Middle frontal gyrus (tissue), 1 donor: ENCODE data around the gene USP17L27.
"Not testable (repeated sequence)": the region's sequence is repeated elsewhere in the genome, so short reads cannot be mapped to it uniquely, and the experiment has no call there.

Source experiments
- DNase-seq: peaks from one replicate; pipeline ENCODE4 v3.0.0-alpha.2; 2015; ENCODE audit warnings: low spot score; ENCODE audit errors: extremely low spot score

Gene USP17L27

GRCh38 chr4:9343848-9344247 lies at the start of gene USP17L27:
Gene USP17L27, plus strand, starts transcription at chr4:9344148. Its CDS starts 0 bp downstream, at chr4:9344148.
- not testable (repeated sequence) for DNase-seq

GRCh38 chr4:9324191-9324590 lies 19.8 kb upstream of the USP17L27 start:
- DNase-seq = not testable (repeated sequence)

- DNase-seq = not testable (repeated sequence)
Observed at GRCh38 chr4:9324865-9325264, 19.1 kb upstream of the USP17L27 start, which contains the start of gene USP17L24. Gene USP17L24, plus strand, starts transcription at chr4:9325165. Its CDS starts 0 bp downstream, at chr4:9325165.

- DNase-seq = not testable (repeated sequence)
Observed at GRCh38 chr4:9329611-9330010, 14.3 kb upstream of the USP17L27 start, which contains the start of gene USP17L25. Gene USP17L25, plus strand, starts transcription at chr4:9329911. Its CDS starts 0 bp downstream, at chr4:9329911.

GRCh38 chr4:9334358-9334757 lies 9.6 kb upstream of the USP17L27 start, which contains the start of gene USP17L26:
Gene USP17L26, plus strand, starts transcription at chr4:9334658. Its CDS starts 0 bp downstream, at chr4:9334658.
- DNase-seq = not testable (repeated sequence)

- DNase-seq = not testable (repeated sequence)
Observed at GRCh38 chr4:9339103-9339502, 4.8 kb upstream of the USP17L27 start, which contains the start of gene USP17L5. Gene USP17L5, plus strand, starts transcription at chr4:9339403. Its CDS starts 0 bp downstream, at chr4:9339403.

GRCh38 chr4:9348593-9348992 lies 4.6 kb downstream of the USP17L27 start, which contains the start of gene USP17L28:
Gene USP17L28, plus strand, starts transcription at chr4:9348893. Its CDS starts 0 bp downstream, at chr4:9348893.
- not testable (repeated sequence) for DNase-seq

- not testable (repeated sequence) for DNase-seq
Observed at GRCh38 chr4:9350866-9351265, 6.9 kb downstream of the USP17L27 start.

- DNase-seq = not testable (repeated sequence)
Observed at GRCh38 chr4:9353338-9353737, 9.4 kb downstream of the USP17L27 start, which contains the start of gene USP17L29. Gene USP17L29, plus strand, starts transcription at chr4:9353638. Its CDS starts 0 bp downstream, at chr4:9353638.

- not testable (repeated sequence) for DNase-seq
Observed at GRCh38 chr4:9362829-9363228, 18.9 kb downstream of the USP17L27 start, which contains the start of gene USP17L30. Gene USP17L30, plus strand, starts transcription at chr4:9363129. Its CDS starts 0 bp downstream, at chr4:9363129.

GRCh38 chr4:9379881-9380280 lies 35.9 kb downstream of the USP17L27 start:
- DNase-seq = not testable (repeated sequence)

- not testable (repeated sequence) for DNase-seq
Observed at GRCh38 chr4:9381012-9381534, 37.1 kb downstream of the USP17L27 start.

GRCh38 chr4:9384126-9384525 lies 40.2 kb downstream of the USP17L27 start:
- DNase-seq = no peak

- not testable (repeated sequence) for DNase-seq
Observed at GRCh38 chr4:9389001-9389400, 45.1 kb downstream of the USP17L27 start.
